Central memory CD8-positive, alpha-beta T cell (primary cell): ENCODE measurements around the gene PDXDC1.
A peak's percentile ranks its signal among the peaks of the same experiment; 100 is the strongest.
"Not testable (repeated sequence)": the region's sequence is repeated elsewhere in the genome, so short reads cannot be mapped to it uniquely, and the experiment has no call there.

Experiments
- ATAC-seq: fragments of 150-1000 bp; cut with Tn5 transposase; replicated peaks from 2 replicates; pipeline ENCODE4 v1.10.0; 2022; ENCODE audit warnings: mild to moderate bottlenecking, moderate FRiP score, moderate number of reproducible peaks; ENCODE audit not compliant: poor library complexity, severe bottlenecking; ENCODE audit errors: extremely low read depth
- DNase-seq, 2 donors: peaks; one replicate each; pipeline ENCODE4 v3.0.0; 2021; ENCODE audit warnings: low spot score in 2 of 2
- H3K27ac Mint-ChIP-seq: one replicate; pipeline ENCODE4 v1.8.0; 2022; ENCODE audit warnings: low read depth, mild to moderate bottlenecking, moderate library complexity, mixed read lengths
- H3K27me3 Mint-ChIP-seq: one replicate; pipeline ENCODE4 v1.8.0; 2022; ENCODE audit warnings: mixed read lengths
- H3K36me3 Mint-ChIP-seq: one replicate; pipeline ENCODE4 v1.8.0; 2022; ENCODE audit warnings: mild to moderate bottlenecking, moderate library complexity, mixed read lengths; ENCODE audit not compliant: insufficient read depth
- H3K4me1 Mint-ChIP-seq: one replicate; pipeline ENCODE4 v1.8.0; 2022; ENCODE audit warnings: mixed read lengths
- H3K4me3 Mint-ChIP-seq: one replicate; pipeline ENCODE4 v1.8.0; 2022; ENCODE audit warnings: mild to moderate bottlenecking, moderate library complexity, mixed read lengths
- H3K9me3 Mint-ChIP-seq: one replicate; pipeline ENCODE4 v1.8.0; 2022; ENCODE audit warnings: mixed read lengths

PDXDC1 gene

DNA sequence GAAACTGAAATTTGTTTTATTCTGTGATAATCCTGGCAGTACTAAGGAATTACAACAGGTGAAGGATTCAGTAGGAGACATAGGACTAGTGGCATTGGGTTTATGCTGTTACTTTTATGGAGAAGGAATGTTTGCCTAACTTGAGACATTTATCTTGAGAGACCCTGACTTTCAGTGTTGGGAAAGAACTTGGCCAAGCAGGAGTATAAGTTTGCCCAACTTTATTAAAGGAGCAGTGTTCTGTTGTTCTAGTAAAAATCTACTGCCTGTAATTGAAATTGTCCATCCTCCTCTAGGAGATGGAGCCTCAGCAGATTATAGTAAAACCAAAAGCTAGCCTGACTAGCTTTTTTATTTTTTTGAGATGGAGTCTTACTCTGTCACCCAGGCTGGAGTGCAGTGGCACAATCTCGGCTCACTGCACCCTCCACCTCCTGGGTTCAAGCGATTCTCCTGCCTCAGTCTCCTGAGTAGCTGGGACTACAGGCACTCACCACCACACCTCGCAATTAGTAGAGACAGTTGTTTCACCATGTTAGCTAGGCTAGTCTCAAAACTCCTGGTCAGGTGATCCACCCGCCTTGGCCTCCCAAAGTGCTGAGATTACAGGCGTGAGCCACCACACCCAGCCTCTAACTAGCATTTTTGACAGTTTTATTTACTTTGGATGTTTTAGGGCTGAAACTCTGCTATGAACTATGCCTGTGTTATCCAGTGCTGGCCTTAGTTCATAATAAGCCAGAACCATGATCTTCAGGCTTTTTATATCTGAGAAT is 30.7 kb downstream of the PDXDC1 start:
- not testable (repeated sequence) for H3K27me3 Mint-ChIP-seq
- H3K27ac Mint-ChIP-seq, result peak overlapping the region; percentile 35
- H3K36me3 Mint-ChIP-seq, result peaks cover 45% of the 10 kb centered on the region

GRCh38 chr16:15008647-15009046 is 33.8 kb downstream of the PDXDC1 start:
- peaks cover 10% of the 10 kb centered on the region for H3K4me1 Mint-ChIP-seq
- H3K27ac Mint-ChIP-seq, result peak overlapping the region; percentile 73

More for the DNA sequence above, 30.7 kb downstream of the PDXDC1 start:
- H3K4me1 Mint-ChIP-seq, H3K9me3 Mint-ChIP-seq, ATAC-seq, H3K4me3 Mint-ChIP-seq, DNase-seq: not testable (repeated sequence)

DNA sequence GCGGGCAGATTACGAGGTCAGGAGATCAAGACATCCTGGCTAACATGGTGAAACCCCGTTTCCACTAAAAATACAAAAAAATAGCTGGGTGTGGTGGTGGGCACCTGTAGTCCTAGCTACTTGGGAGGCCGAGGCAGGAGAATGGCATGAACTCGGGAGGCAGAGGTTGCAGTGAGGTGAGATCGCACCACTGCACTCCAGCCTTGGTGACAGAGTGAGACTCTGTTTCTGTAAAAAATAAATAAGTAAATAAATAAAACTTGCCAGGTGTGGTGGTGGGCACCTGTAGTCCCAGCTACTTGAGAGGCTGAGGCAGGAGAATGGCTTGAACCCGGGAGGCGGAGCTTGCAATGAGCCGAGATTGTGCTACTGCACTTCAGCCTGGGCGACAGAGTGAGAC is 38.1 kb downstream of the PDXDC1 start:
- H3K9me3 Mint-ChIP-seq, H3K27me3 Mint-ChIP-seq, ATAC-seq, DNase-seq: not testable (repeated sequence)
- Mint-ChIP-seq H3K36me3 (peaks cover 42% of the 10 kb centered on the region), H3K4me1 (peaks cover 27% of the 10 kb centered on the region), H3K4me3 (peak overlapping the region; percentile 45), H3K27ac (peak overlapping the region; percentile 94)

More at GRCh38 chr16:15008647-15009046, 33.8 kb downstream of the PDXDC1 start:
- not testable (repeated sequence) for H3K27me3 Mint-ChIP-seq, DNase-seq, H3K9me3 Mint-ChIP-seq, H3K4me3 Mint-ChIP-seq, ATAC-seq
- peaks cover 48% of the 10 kb centered on the region for H3K36me3 Mint-ChIP-seq

DNA sequence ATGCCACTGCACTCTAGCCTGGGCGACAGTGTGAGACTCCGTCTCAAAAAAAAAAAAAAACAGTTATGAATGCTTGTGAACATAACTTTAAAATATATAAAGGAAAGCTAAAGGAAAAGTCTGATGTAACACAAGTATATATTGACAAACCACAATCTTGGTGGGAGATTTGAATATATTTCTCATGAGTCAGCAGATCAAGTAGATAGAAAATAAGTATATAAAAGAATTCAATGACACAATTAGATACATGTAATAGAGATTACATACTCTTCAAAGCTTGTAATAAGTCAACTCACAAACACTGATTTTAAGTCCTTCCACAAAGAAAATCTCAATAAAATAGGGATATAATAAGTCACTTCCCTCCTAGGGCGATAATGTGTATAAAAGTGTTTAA is 40.8 kb downstream of the PDXDC1 start:
- not testable (repeated sequence) for DNase-seq, H3K27me3 Mint-ChIP-seq, H3K4me3 Mint-ChIP-seq, ATAC-seq, H3K9me3 Mint-ChIP-seq
- H3K27ac Mint-ChIP-seq, result peak overlapping the region; percentile 94
- peaks cover 47% of the 10 kb centered on the region for H3K36me3 Mint-ChIP-seq
- peaks cover 22% of the 10 kb centered on the region for H3K4me1 Mint-ChIP-seq

- not testable (repeated sequence) for H3K27me3 Mint-ChIP-seq, DNase-seq, H3K9me3 Mint-ChIP-seq, H3K4me3 Mint-ChIP-seq, H3K27ac Mint-ChIP-seq, ATAC-seq
- Mint-ChIP-seq H3K36me3 (peaks cover 49% of the 10 kb centered on the region), H3K4me1 (peaks cover 17% of the 10 kb centered on the region)
These were observed 41.5 kb downstream of the PDXDC1 start for GRCh38 chr16:15016354-15016753.

- ATAC-seq, H3K9me3 Mint-ChIP-seq, H3K4me3 Mint-ChIP-seq, H3K27me3 Mint-ChIP-seq, H3K27ac Mint-ChIP-seq, DNase-seq: not testable (repeated sequence)
- H3K36me3 Mint-ChIP-seq, result peaks cover 49% of the 10 kb centered on the region
- H3K4me1 Mint-ChIP-seq, result peaks cover 23% of the 10 kb centered on the region
These were observed 42.2 kb downstream of the PDXDC1 start for GRCh38 chr16:15016951-15017580.

DNA sequence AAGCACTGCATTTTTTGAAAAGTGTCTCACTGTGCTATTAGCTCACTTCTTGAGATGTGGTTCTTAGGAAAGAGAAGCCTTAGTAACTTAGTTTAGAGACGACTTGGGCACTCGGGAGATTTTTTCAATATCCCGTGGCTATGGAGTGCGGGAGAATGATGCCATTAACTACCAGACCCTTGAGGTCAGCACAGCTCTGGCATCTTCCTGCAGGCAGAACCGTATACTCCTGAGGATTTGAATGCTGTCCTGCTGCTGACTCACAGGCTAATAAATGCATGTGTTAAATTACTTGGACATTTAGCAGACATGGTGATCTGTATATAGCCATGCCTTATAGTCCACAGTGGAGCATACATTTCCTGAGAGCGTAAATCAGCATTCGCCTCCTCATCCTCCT is 46.6 kb downstream of the PDXDC1 start:
- not testable (repeated sequence) for H3K27me3 Mint-ChIP-seq, DNase-seq, H3K4me3 Mint-ChIP-seq, ATAC-seq, H3K9me3 Mint-ChIP-seq, H3K27ac Mint-ChIP-seq
- H3K36me3 Mint-ChIP-seq, result peaks cover 68% of the 10 kb centered on the region
- H3K4me1 Mint-ChIP-seq, result peaks cover 28% of the 10 kb centered on the region

- Mint-ChIP-seq H3K36me3 (peaks cover 64% of the 10 kb centered on the region), H3K4me1 (peaks cover 26% of the 10 kb centered on the region)
- not testable (repeated sequence) for H3K27me3 Mint-ChIP-seq, H3K27ac Mint-ChIP-seq, H3K9me3 Mint-ChIP-seq, H3K4me3 Mint-ChIP-seq
- DNase-seq (peak in 1 of 2 donors; percentile 77), ATAC-seq (peak; percentile 100)
These were observed 47.4 kb downstream of the PDXDC1 start for GRCh38 chr16:15022194-15022593.

DNA sequence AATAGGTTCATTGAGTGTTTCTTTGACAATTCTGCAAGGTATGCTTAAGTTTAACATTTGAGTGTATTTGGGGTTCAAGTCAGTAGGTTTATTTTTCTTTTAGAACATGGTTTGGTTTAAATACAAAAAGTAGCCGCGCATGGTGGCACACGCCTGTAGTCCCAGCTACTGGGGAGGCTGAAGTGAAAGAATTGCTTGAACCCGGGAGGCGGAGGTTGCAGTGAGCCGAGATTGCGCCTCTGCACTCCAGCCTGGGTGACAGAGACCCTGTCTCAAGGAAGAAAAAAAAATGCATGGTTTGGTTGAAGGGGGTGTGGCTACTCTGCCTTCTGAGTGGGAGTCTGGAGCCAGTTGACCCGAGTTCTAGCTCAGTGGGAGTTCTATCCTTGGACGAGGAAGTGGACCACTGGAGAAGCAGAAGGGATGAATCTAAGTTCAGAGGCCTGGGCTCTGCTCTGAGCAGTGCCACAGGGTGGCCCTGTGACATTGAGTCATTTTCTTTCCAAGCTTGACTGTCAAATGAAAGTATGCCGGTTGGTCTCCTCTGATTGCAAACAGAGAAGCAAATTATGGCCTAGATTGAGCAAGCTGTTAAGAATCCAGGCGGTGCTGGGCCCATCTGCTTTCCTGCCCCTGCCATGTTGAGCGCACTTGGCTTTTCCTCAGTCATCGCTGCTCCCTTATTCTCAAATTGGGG is 48.7 kb downstream of the PDXDC1 start:
- not testable (repeated sequence) for DNase-seq, ATAC-seq, H3K27me3 Mint-ChIP-seq, H3K4me3 Mint-ChIP-seq, H3K9me3 Mint-ChIP-seq, H3K27ac Mint-ChIP-seq
- H3K36me3 Mint-ChIP-seq, result peaks cover 64% of the 10 kb centered on the region
- peaks cover 35% of the 10 kb centered on the region for H3K4me1 Mint-ChIP-seq

- not testable (repeated sequence) for ATAC-seq, H3K9me3 Mint-ChIP-seq, H3K4me3 Mint-ChIP-seq, H3K27me3 Mint-ChIP-seq, DNase-seq
- Mint-ChIP-seq H3K27ac (peak overlapping the region; percentile 77), H3K36me3 (peaks cover 64% of the 10 kb centered on the region), H3K4me1 (peaks cover 39% of the 10 kb centered on the region)
These were observed 50.0 kb downstream of the PDXDC1 start for GRCh38 chr16:15024858-15025199.

DNA sequence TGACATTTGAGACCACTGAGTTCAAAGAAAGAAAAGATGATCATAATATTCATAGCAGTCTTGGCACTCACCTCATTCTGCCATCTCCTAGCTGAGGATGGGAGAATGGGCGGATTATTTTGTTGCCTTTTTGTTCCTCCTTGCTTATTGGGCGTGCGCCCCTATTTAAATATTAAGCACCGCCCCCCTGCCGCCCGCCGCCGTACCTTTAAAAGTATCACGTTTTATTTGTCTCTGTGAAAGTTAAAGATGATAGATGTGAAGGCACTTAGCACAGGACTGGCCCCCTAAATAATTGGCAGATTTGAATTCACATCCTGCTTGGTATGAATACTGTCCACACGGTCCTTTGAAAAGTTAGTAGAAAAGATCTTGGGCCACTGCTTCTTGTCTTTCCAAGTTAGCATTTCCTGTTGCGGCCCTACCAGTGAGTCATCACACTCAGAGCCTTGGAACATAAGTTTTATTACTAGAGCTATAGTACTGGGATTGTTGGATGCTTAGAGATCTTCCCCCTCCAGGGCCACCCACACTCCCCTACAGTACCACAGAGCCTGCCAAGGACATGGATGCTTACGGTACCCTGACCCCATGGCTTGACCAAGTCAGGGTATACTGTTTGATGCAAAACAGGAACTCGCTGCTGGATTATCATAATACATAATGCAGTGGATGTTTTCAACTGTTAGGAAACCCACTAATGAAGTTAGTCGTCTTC is 50.6 kb downstream of the PDXDC1 start:
- H3K36me3 Mint-ChIP-seq, result peaks cover 62% of the 10 kb centered on the region
- H3K27me3 Mint-ChIP-seq, H3K4me3 Mint-ChIP-seq, ATAC-seq, DNase-seq, H3K9me3 Mint-ChIP-seq: not testable (repeated sequence)
- peak overlapping the region; percentile 77 for H3K27ac Mint-ChIP-seq
- H3K4me1 Mint-ChIP-seq, result peaks cover 39% of the 10 kb centered on the region

DNA sequence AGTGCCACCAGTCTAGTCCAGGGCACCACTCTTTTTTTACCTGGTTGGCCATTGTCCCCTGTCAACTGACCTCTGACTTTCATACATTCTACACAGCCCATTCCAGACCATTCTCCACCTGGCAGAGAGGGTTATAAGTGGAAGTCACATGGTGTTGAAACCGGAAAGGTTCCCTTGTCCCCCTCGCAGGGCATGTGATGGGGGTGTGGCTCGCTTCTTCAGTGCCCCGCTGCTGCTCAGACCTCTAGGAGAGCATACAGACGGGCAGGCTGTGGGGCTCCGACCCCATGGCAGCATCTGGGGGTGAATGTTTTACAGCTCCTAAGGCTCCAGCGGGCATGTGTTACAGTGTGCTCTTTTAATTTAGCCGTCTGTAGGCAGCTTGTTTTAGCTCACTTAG is 52.2 kb downstream of the PDXDC1 start:
- H3K4me3 Mint-ChIP-seq, H3K27me3 Mint-ChIP-seq, DNase-seq, ATAC-seq, H3K9me3 Mint-ChIP-seq, H3K27ac Mint-ChIP-seq: not testable (repeated sequence)
- Mint-ChIP-seq H3K36me3 (peaks cover 65% of the 10 kb centered on the region), H3K4me1 (peaks cover 41% of the 10 kb centered on the region)
